ENCODE results near the gene TCF23. TPM values are rescaled to one million over a fixed set of nuclear protein-coding genes. Genes with fewer than 3 reads are reported as not detected.
A peak's percentile ranks its signal among the peaks of the same experiment; 100 is the strongest.
"Not testable (repeated sequence)": the region's sequence is repeated elsewhere in the genome, so short reads cannot be mapped to it uniquely, and the experiment has no call there.

Gene TCF23
- total RNA-seq, 2 donors from 2014 or later: not detected

- ATAC-seq (no peak), DNase-seq (no peak)
- intact Hi-C loops (cut with DNase I, micrococcal nuclease): no loop called here
Observed at GRCh38 chr2:27149570-27150405, 984 bp downstream of the TCF23 start.

DNA sequence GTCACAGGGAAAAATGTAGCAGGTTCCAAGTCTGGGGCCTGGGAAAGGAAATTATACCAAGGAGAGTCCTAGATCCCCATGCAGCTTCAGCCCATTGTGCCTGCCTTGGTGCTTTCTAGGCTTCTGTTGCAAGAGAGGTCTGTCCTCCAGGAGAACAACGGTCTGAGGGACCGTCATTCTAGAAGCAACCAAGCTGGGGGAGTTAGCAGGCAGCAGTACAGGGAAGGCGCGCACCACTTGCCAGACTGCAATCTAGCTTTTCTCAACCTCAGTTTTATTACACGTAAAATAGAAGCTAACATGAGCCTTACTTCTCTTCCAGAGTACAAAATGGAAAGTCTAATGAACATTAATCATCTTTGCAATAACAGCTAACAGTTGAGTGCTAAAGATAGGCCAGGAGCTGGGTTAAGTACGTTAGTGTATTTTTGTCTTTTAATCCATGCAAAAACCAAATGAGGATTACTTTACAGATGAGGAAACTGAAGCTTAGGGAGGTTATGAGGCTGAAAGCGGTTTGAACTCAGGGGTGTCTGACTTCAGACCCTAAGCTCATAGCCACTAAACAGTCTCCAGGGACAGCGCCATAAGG is 1.9 kb downstream of the TCF23 start:
- intact Hi-C loops (cut with DNase I, micrococcal nuclease): no loop called here

DNA sequence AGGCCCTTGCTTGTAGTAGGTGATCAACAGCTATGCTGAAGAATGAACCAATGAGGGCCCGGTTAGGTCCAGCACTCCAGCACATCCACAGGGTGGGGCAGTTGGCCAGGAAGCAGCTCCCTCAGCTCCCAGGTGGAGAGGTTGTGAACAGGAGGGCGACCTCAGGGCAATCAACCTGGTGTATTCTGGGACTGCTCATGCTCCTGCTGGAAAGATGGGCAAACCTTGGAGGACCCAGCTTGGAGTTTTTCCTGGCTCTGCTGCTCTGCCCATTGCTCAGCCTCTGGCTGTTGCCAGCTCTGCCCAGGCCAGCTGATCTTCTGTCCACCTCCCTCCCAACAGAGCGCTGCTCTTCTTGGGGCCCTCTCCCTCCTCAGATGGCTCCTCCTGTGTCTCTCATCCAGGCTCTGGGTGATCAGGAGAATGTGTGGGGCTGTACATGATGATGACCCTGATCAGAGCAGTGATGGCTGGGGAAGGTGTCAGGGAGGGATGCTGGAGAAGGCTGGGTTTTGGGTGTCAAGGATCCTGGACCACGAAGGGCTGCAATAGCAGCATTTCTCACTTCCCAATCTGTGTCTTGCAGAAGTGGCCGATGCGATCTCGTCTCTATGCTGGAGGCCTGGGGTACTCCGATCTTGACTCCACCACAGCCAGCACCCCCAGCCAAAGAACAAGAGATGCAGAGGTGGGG is 3.4 kb downstream of the TCF23 start:
- intact Hi-C loops (cut with DNase I, micrococcal nuclease): no loop called here
- ATAC-seq: peak; percentile 92
- peak in 1 of 2 donors; percentile 35 for DNase-seq

More for the DNA sequence above, 1.9 kb downstream of the TCF23 start:
- DNase-seq: no peak
- ATAC-seq: no peak

- intact Hi-C loops (cut with DNase I, micrococcal nuclease): no loop called here
- peak in 1 of 2 donors; percentile 29 for DNase-seq
- ATAC-seq: peak; percentile 87
Observed at GRCh38 chr2:27152796-27153464, 4.1 kb downstream of the TCF23 start.

GRCh38 chr2:27154488-27154887 is 5.7 kb downstream of the TCF23 start:
- no peak for DNase-seq
- intact Hi-C loops (cut with DNase I, micrococcal nuclease): no loop called here
- ATAC-seq: no peak

- ATAC-seq (no peak), DNase-seq (no peak)
- intact Hi-C loops (cut with DNase I, micrococcal nuclease): no loop called here
Observed at GRCh38 chr2:27155069-27155520, 6.3 kb downstream of the TCF23 start.

DNA sequence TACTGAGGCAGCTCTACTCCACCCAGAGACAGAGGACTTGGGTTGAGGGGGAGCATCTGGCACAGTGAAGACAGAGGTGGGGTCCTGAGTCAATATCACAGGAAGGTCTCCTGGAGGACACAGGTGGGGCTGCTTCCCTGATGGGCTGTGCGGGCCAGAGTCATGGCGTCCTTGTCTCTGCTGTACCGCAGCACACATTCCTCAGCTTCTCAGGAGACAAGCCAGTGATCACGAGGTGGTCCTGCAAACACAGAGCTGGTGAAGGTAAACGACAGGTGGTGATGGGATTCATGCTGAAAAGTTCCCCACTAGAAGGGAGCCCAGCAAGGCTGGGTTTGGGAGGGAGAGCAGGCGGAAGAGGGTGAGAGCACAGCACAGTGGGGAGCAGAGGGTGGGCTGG is 9.7 kb downstream of the TCF23 start:
- intact Hi-C loops (cut with DNase I, micrococcal nuclease): no loop called here
- no peak for DNase-seq
- no peak for ATAC-seq

- ATAC-seq: no peak
- no peak for DNase-seq
- intact Hi-C loops (cut with DNase I, micrococcal nuclease): no loop called here
Observed at GRCh38 chr2:27159271-27159670, 10.5 kb downstream of the TCF23 start.

- intact Hi-C loops (cut with DNase I, micrococcal nuclease): no loop called here
- ATAC-seq (no peak), DNase-seq (no peak)
Observed at GRCh38 chr2:27160191-27160590, 11.4 kb downstream of the TCF23 start.

GRCh38 chr2:27162151-27163121 is 13.6 kb downstream of the TCF23 start:
- DNase-seq (no peak), ATAC-seq (no peak)
- intact Hi-C loops (cut with DNase I, micrococcal nuclease): no loop called here

DNA sequence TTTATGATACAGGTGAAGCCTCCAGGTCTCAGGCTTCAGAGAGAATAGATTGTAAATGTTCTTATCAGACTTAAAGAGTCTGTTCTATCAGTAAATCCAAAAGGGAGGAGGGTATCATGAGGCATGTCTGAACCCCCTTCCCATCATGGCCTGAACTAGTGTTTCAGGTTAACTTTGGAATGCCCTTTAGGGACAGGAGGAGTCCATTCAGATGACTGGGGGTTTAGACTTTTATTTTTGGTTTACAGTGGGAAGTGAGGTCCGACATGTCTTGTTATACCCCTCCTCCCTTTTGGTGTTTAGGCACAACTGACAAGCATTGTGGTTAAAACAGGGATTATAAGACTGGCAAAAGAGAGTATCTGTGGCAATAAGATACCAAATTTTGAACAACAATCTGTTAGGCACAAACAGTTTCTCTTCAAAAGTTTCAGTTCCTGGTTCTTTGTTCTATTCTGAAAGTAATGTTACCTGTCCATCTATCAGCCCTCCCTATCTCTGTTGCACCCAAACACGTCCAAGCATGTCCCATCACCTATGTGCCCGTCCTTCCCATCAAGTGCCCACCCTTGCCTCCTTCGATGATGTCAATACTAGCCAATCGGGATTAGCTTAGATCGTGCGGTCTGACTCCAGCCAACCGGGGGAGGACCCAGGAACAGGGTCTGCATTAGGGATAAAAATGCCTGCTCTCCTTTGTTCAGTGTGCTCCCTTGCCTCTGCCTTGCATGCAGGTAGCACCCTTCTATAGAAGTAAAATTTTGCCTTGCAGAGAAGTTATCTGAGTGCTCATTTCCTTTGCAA is 16.4 kb downstream of the TCF23 start:
- DNase-seq (no peak), ATAC-seq (no peak)
- intact Hi-C loops (cut with DNase I, micrococcal nuclease): no loop called here

- intact Hi-C loops (cut with DNase I, micrococcal nuclease): no loop called here
- peak; percentile 86 for ATAC-seq
- no peak for DNase-seq
Observed at GRCh38 chr2:27170581-27171337, 22.0 kb downstream of the TCF23 start.

DNA sequence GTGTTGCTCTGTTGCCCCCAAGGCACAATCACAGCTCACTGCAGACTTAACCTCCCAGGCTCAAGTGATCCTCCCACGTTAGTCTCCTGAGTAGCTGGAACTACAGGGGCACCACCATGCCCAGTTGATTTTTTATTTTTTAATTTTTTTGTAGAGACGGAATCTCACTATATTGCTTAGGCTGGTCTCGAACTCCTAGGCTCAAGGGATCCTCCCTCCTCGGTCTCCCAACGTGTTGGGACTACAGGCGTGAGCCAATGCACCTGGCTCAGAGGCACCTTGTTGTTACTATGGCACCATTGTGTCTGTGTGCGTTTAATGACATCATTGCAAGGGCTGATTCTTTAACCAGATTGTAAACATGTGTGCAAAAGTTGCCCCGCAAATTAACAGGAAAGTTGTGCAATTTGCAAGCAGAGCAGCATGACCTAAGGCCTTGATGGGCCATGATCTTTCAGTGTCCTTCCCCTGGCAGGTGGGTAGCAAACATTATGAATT is 22.6 kb downstream of the TCF23 start:
- intact Hi-C loops (cut with DNase I, micrococcal nuclease): no loop called here
- peak; percentile 54 for ATAC-seq
- no peak for DNase-seq

DNA sequence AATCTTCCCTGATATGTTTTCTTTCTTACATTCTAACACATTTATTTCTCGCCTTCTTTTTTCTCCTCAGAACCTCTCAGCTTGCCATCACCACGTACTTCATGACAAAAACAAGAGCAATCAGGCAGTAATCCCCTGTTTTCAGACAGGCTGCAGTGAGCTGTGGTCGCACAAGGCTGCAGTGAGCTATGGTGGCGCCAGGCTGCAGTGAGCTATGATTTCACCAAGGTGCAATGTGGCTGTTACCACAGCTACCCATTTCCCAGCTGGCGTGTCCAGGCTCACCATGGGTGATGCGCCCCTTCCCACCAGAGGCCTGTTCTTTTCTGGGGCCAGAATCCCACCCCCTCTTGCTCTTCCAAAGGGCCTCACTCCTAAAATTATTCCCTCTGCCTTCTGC is 25.8 kb downstream of the TCF23 start:
- DNase-seq (no peak), ATAC-seq (no peak)
- intact Hi-C loops (cut with DNase I, micrococcal nuclease): no loop called here

- ATAC-seq (no peak), DNase-seq (no peak)
- intact Hi-C loops (cut with DNase I, micrococcal nuclease): no loop called here
Observed at GRCh38 chr2:27175330-27175729, 26.5 kb downstream of the TCF23 start.

- ATAC-seq; intact Hi-C loops (cut with DNase I, micrococcal nuclease); DNase-seq: not testable (repeated sequence)
Observed at GRCh38 chr2:27175781-27176180, 27.0 kb downstream of the TCF23 start.

All from left colon (tissue), 2 donors.